ENCODE data around the gene BECN2.
"Not testable (repeated sequence)": the region's sequence is repeated elsewhere in the genome, so short reads cannot be mapped to it uniquely, and the experiment has no call there.

Gene BECN2

GRCh38 chr1:241979071-241979470 lies 21.5 kb downstream of the BECN2 start:
- no peak for DNase-seq (ENCODE audit: low read depth in 2 of 2)

- DNase-seq (ENCODE audit: low read depth in 2 of 2): no peak
Measured at GRCh38 chr1:241979926-241980325, 22.4 kb downstream of the BECN2 start.

DNA sequence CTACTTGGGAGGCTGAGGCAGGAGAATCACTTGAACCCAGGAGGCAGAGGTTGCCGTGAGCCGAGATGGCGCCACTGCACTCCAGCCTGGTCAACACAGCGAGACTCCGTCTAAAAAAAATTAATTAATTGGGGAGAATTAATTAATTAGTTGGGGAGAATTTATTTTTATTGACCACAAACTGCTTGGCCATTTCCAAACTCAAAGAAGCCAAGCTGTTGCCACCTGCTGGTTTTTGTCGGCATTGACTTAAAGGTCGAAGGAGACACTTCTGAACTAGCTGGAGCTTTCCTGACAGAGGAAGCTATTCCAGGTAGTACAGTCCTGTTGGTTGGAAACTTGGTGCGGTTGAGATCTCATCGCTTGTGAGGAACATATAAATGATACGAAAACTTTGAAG lies 28.2 kb downstream of the BECN2 start:
- no peak for DNase-seq (ENCODE audit: low read depth in 2 of 2)

DNA sequence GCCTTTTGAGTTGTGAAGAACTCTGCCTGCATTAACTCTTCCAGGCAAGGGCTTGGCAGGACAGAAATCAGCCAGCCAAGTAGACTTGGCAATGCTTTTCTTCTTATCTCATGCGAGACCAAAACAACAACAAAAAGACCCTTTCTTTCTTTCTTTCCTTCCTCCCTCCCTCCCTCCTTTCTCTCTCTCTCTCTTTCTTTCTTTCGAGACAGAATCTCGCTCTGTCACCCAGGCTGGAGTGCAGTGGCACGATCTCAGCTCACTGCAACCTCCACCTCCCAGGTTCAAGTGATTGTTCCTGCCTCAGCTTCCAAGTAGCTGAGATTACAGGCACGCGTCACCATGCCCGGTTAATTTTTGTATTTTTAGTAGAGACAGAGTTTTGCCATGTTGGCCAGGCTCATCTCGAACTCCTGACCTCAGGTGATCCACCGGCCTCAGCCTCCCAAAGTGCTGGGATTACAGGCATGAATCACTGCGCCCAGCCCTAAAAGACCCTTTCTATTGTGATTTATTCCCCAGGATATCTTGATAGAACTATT lies 30.9 kb downstream of the BECN2 start:
- DNase-seq (ENCODE audit: low read depth in 2 of 2): not testable (repeated sequence)

- DNase-seq (ENCODE audit: low read depth in 2 of 2): peak; percentile 72
Measured at GRCh38 chr1:241990040-241990439, 32.5 kb downstream of the BECN2 start.

DNA sequence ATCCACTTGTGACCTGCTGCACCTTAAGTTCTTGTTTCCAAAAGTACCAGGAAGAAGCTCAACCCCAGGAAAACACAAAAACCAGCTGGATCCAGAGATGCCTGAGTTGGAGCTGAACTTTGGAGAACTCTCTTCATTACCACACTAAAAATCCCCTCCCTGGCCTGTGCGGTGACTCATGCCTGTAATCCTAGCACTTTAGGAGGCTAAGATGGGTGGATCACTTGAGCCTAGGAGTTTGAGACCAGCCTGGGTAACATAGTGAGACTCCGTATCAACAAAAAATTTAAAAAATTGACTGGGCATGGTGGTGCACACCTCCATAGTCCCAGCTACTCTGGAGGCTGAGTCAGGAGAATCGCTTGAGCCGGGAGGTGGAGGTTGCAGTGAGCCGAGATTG lies 35.2 kb downstream of the BECN2 start:
- DNase-seq (ENCODE audit: low read depth in 2 of 2): no peak

DNA sequence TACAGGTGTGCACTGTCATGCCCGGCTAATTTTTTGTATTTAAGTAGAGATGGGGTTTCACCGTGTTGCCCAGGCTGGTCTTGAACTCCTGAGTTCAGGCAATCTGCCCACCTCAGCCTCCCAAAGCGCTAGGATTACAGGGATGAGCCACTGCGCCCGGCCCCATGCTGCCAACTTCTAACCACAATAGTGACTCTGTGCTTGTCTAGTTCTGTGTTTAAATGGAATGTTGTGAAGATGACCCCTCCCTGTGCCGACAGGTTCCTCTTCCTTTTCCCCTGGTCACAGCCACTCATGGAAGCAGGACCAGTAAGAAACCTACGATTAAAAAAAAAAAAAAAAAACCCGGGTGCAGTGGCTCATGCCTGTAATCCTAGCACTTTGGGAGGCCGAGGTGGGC lies 36.6 kb downstream of the BECN2 start:
- DNase-seq (ENCODE audit: low read depth in 2 of 2): no peak

DNA sequence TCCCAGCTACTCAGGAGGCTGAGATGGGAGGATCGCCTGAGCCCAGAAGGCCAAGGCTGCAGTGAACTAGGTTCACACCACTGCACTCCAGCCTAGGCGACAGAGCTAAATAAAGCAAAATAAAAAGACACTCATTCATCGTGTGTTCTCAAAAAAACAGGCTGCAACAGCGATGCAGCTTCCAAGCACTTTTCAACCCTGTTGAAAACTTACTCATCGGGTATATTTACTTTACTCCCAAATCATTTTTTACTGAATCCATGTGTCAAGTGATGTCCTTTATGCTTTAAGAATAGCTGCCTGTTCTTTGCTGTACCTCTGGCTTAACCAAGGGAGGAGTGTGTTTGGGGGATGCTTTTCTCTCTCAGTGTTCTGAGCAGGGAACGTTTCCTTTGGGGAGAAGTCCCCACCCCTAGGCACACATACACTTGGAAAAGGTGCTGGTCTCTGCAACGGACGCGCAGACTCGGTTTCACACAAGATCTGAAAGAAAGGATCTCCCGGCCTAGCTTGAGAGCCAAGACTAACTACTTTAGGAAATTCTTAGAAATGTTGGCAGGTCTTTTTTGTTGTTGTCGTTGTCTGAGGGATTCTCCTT lies 39.9 kb downstream of the BECN2 start:
- DNase-seq (ENCODE audit: low read depth in 2 of 2): no peak

DNA sequence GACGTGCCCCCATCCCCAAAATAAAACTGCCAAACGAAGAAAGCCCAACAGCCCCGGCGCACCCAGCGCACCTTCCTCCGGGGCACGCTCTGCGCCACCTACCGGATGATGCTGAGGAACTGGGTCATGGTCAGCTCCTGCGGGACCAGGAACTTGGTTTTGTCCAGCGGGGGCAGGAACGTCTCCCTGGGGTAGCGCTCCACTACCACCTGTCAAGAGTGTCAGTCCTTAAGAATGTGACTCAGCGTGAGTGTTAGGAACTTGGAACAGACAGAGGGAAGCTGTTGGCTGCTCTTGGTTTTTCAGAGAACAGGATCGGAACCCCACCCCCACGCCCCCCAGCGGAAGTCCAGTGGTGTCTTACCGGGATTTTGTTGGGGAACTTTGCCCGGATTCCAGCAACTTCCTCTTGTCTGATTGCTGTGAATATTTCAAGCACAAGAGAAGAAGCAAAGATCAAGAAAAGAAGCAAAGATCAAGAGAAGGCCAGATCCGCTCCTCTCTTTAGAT lies 40.9 kb downstream of the BECN2 start:
- peak; percentile 59 to 64 for DNase-seq (ENCODE audit: low read depth in 2 of 2)

DNA sequence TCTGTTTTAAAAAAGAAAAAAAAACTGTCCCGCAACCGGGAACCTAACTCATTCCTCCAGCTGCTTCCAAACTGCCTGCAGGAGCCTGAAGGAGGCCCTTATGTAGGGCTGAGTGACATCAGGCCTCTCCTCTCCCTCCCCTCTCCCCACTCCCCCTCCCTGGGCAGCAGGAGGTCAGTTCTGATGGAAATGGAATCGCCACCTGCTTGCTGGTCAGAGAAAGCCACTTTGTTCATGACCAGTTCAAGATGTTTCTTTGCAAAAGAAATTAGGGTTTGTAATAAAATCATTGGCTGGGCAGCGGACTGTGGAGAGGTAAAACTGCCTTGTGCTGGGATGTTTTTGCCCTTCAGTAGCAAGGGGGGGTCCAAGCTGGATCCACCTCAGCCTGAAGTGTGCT lies 41.5 kb downstream of the BECN2 start, which contains the start of gene MAP1LC3C:
TSS of gene MAP1LC3C (minus strand) at position 73 of the 400 bp plus-strand sequence. CDS start 90 bp downstream, outside the sequence.
- DNase-seq (ENCODE audit: low read depth in 2 of 2): no peak

DNA sequence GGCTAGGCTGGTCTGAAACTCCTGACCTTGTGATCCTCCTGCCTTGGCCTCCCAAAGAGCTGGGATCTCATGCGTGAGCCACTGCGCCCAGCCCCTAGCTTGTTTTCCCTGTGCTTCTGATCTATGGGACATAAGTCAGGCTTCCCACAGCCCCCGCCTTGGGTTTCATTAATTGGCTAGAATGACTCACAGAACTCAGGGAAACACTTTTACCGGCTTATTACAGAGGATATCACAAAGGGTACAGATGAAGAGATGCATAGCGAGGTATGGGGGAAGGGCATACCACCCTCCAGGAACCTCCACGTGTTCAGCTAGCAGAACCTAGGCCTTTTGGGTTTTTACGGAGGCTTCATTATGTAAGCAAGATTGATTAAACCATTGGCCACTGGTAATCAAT lies 42.9 kb downstream of the BECN2 start:
- no peak for DNase-seq (ENCODE audit: low read depth in 2 of 2)

DNA sequence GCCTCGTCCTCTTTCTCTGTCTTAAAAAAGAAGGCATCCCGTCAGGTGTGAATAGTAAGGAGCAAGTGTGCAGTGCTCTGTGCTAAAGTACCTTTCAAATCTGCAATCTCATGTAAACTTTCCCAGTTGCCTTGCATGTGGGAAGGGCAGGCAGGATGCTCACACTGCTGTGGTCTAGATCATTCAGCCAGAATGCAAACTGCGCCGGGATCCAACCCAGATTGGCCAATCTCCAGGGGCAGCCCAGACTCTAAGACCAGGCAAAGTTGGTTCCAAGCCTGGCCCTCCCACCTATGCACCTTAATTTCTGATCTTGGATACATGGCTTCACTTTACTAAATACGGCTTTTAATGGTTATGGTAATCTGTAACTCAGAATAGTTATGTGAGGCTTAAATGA lies 44.5 kb downstream of the BECN2 start:
- DNase-seq (ENCODE audit: low read depth in 2 of 2): no peak

DNA sequence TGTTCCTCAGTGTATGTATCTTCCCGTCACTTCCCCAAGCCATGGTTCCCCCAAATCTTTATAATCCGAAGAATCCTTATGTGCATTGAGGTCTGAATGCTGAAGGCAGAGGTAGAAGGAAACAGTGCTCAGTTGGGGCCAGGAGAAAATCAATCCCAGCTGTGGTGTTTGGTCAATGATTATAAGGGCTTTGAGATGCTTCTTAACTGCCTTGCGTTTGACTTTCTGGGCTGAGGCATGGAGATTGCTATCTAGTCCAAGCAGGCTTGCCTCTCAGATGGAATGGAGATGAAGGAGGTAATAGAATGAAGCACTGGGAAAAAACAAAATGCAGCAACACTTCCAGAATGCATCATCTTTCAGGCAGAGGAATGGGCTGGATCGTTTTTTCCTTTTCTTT lies 44.9 kb downstream of the BECN2 start:
- no peak for DNase-seq (ENCODE audit: low read depth in 2 of 2)

GRCh38 chr1:242004751-242005495 lies 47.4 kb downstream of the BECN2 start:
- DNase-seq (ENCODE audit: low read depth in 2 of 2): no peak

DNA sequence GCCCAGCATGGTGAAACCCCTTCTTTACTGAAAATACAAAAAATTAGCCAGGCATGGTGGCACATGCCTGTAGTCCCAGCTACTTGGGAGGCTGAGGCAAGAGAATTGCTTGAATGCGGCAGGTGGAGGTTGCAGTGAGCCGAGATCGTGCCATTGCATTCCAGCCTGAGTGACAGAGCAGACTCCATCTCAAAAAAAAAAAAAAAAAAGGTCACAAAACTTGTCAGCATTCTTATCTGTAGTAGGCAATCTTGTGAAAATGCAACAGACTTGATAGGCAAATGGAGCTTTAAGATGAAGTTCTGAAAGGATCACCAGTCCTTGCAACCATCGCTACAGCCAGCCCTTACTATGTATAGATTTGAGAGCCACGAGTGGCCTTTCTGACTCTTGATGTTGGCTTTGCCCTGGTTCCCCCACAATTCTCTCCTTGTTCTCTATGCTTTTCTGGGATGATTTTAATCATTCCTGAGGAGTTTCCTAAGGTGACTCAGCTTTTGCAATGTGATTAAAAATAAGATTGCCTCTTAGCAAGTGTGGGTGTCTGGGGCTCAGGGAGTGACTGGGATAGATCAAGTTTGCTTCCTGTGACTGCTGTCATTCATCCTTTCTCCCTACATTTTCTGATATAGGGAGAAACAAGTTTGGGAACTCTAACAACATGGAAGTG lies 48.4 kb downstream of the BECN2 start:
- no peak for DNase-seq (ENCODE audit: low read depth in 2 of 2)

DNA sequence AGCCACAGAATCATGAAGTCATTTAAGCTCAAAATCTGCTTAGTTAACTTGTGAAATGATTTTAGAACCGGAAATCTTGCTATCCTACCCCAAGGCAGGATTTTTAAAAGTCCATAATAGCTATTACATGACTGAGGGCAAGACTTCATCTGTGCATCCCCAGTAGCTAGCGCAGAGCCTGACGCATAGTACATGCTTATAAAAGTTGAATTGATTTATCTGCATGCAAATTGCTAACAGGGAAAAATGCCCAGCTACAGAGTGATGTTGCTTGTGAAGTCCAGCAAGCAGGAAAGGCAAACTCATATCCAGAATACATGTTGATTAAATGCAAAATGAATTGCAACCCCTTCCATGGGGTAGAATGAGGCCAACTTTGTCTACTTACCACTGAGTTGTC lies 49.4 kb downstream of the BECN2 start:
- DNase-seq (ENCODE audit: low read depth in 2 of 2): no peak
